ENCODE measurements around the gene GRM8.
"Not testable (repeated sequence)": the region's sequence is repeated elsewhere in the genome, so short reads cannot be mapped to it uniquely, and the experiment has no call there.

Gene GRM8

GRCh38 chr7:126905255-126905654, 347.5 kb downstream of the GRM8 start:
- DNase-seq, result not testable (repeated sequence)

GRCh38 chr7:126901041-126901765, 351.5 kb downstream of the GRM8 start:
- DNase-seq, result not testable (repeated sequence)

GRCh38 chr7:126887980-126888379, 364.8 kb downstream of the GRM8 start:
- not testable (repeated sequence) for DNase-seq

GRCh38 chr7:126887560-126887959, 365.2 kb downstream of the GRM8 start:
- not testable (repeated sequence) for DNase-seq

GRCh38 chr7:126882730-126883129, 370.0 kb downstream of the GRM8 start:
- not testable (repeated sequence) for DNase-seq

GRCh38 chr7:126881908-126882307, 370.8 kb downstream of the GRM8 start:
- not testable (repeated sequence) for DNase-seq

GRCh38 chr7:126881315-126881714, 371.4 kb downstream of the GRM8 start:
- no peak for DNase-seq

- not testable (repeated sequence) for DNase-seq
These were observed 376.2 kb downstream of the GRM8 start for GRCh38 chr7:126876536-126876935.

GRCh38 chr7:126856691-126857291, 395.9 kb downstream of the GRM8 start:
- DNase-seq, result no peak

GRCh38 chr7:126845331-126845730, 407.4 kb downstream of the GRM8 start:
- DNase-seq, result no peak

GRCh38 chr7:126843883-126844282, 408.9 kb downstream of the GRM8 start:
- DNase-seq, result no peak

GRCh38 chr7:126843336-126843735, 409.4 kb downstream of the GRM8 start:
- no peak for DNase-seq

- DNase-seq, result no peak
These were observed 410.3 kb downstream of the GRM8 start for GRCh38 chr7:126842451-126842850.

GRCh38 chr7:126840869-126841268, 411.9 kb downstream of the GRM8 start:
- DNase-seq, result no peak

- DNase-seq, result no peak
These were observed 413.1 kb downstream of the GRM8 start for GRCh38 chr7:126839624-126840023.

GRCh38 chr7:126838194-126838593, 414.5 kb downstream of the GRM8 start:
- no peak for DNase-seq

- not testable (repeated sequence) for DNase-seq
These were observed 421.5 kb downstream of the GRM8 start for GRCh38 chr7:126831241-126831640.

GRCh38 chr7:126820925-126821324, 431.8 kb downstream of the GRM8 start:
- DNase-seq, result no peak

GRCh38 chr7:126819197-126819484, 433.6 kb downstream of the GRM8 start:
- DNase-seq, result no peak

GRCh38 chr7:126818393-126819196, 434.1 kb downstream of the GRM8 start:
- DNase-seq, result no peak

- DNase-seq, result no peak
These were observed 443.6 kb downstream of the GRM8 start for GRCh38 chr7:126809188-126809587.

GRCh38 chr7:126806614-126807013, 446.1 kb downstream of the GRM8 start:
- DNase-seq, result no peak

- no peak for DNase-seq
These were observed 447.4 kb downstream of the GRM8 start for GRCh38 chr7:126805351-126805750.

GRCh38 chr7:126804604-126805003, 448.1 kb downstream of the GRM8 start:
- DNase-seq, result no peak

All from fibroblast of skin of right quadriceps (primary cell).